Measurements from ENCODE around the gene WDR64. TPM values are rescaled to one million over a fixed set of nuclear protein-coding genes. Genes with fewer than 3 reads are reported as not detected.

Gene WDR64
- total and polyA plus RNA-seq, 2 of the 4 experiments (the other 2 are of a cell fraction), result not detected

GRCh38 chr1:241816008-241816407, 163.9 kb downstream of the WDR64 start:
- no peak overlapping the region for H2BK15ac ChIP-seq (ENCODE audit: low read depth, low read length)
- H3K14ac ChIP-seq (replicated peaks; ENCODE audit: low read depth, low read length), result no peak overlapping the region
- intact Hi-C loops (cut with micrococcal nuclease), result no loop called here
- H3K4ac ChIP-seq (ENCODE audit: low read depth, low read length), result no peak overlapping the region
- dilution Hi-C loops (cut with HindIII; ENCODE audit: low sequenced_read_pairs, unreplicated experiment), result no loop called here
- no peak overlapping the region for H2AK5ac ChIP-seq (ENCODE audit: low read depth, low read length)
- no peak overlapping the region for H4K5ac ChIP-seq (ENCODE audit: low read depth, low read length)
- H3K18ac ChIP-seq (ENCODE audit: low read depth, low read length), result no peak overlapping the region
- no peak overlapping the region for H3K23ac ChIP-seq (ENCODE audit: low read depth, low read length)
- TF ChIP-seq MAFK (IDR thresholded peaks at IDR 0.05; ENCODE audit: low read depth, low read length) (peak; percentile 91), POLR2A (IDR thresholded peaks at IDR 0.05; ENCODE audit: low read depth, low read length) (no peak)
- ATAC-seq (ENCODE audit: low read depth) (no peak), DNase-seq (no peak)
- no peak overlapping the region; the same call in 1 of the 2 replicates for H4K91ac ChIP-seq (ENCODE audit: insufficient read depth, low read depth, low read length)
- H3K4me1 ChIP-seq (ENCODE audit: control insufficient read depth, insufficient read depth, low read length), result peaks cover 10% of the 10 kb centered on the region
- H3K56ac ChIP-seq (ENCODE audit: extremely low read depth, insufficient read depth, low read length), result no peak overlapping the region
- no peak overlapping the region for H2BK120ac ChIP-seq (ENCODE audit: low read depth, low read length)
- no TSS peak for BruUV-seq (replicated peaks)
- in situ Hi-C loops (cut with MboI; ENCODE audit: low sequenced_read_pairs), result no loop called here
- H2BK5ac ChIP-seq (ENCODE audit: low read depth, low read length, poor library complexity, severe bottlenecking), result no peak overlapping the region
- no peaks in the 10 kb centered on the region for H3K79me1 ChIP-seq (ENCODE audit: low read depth in 1 of 2, low read length in 2 of 2)
- WGBS, 2 experiments (ENCODE audit: extremely low coverage in 2 of 2, insufficient read length in 1 of 2), result no CpG with 5 or more reads among the region's 6 CpGs
- H3K36me3 ChIP-seq (ENCODE audit: control insufficient read depth, insufficient read depth, low read length), result no peaks in the 10 kb centered on the region
- H2AK9ac ChIP-seq (replicated peaks; ENCODE audit: low read depth, low read length, poor library complexity), result no peak overlapping the region
- no peak overlapping the region for H3K4me3 ChIP-seq (ENCODE audit: insufficient read depth, low read depth, low read length)
- H2AFZ ChIP-seq (replicated peaks; ENCODE audit: low read length, poor library complexity), result no peak overlapping the region
- H3K9me3 ChIP-seq (ENCODE audit: control insufficient read depth, insufficient read depth, low read length), result no peaks in the 10 kb centered on the region
- H3K9ac ChIP-seq (ENCODE audit: low read depth, low read length), result no peak overlapping the region
- no peaks in the 10 kb centered on the region for H3K27me3 ChIP-seq (ENCODE audit: control insufficient read depth, insufficient read depth, low read length)
- H3K4me2 ChIP-seq (ENCODE audit: low read depth, low read length), result no peak overlapping the region
- CTCF ChIA-PET, result interaction anchor here (0.7 kb wide), 2 partner anchors 9 to 869 kb away, joined by 3 to 4 read pairs; no protein-coding TSS in a partner anchor
- no peak overlapping the region for H4K8ac ChIP-seq (ENCODE audit: low read depth in 2 of 2, low read length in 2 of 2)
- no peak overlapping the region for H3K27ac ChIP-seq (ENCODE audit: insufficient read depth, low read length)
- POLR2A ChIA-PET (ENCODE audit: unreplicated experiment), result no interaction called here
- no peak overlapping the region for H2BK20ac ChIP-seq (ENCODE audit: low read depth, low read length)
- no peaks in the 10 kb centered on the region; the same call in 1 of the 2 replicates for H3K9me1 ChIP-seq (ENCODE audit: insufficient read depth, low read length)
- H4K20me1 ChIP-seq (ENCODE audit: insufficient read depth, low read length), result no peaks in the 10 kb centered on the region
